Natural killer cell (primary cell): ENCODE measurements around the gene SLC46A1. TPM values are rescaled to one million over a fixed set of nuclear protein-coding genes. Genes with fewer than 3 reads are reported as not detected.
A peak's percentile ranks its signal among the peaks of the same experiment; 100 is the strongest.

Experiments
- ATAC-seq, 3 donors: fragments of 150-1000 bp in 2 of 3; fragments of 200-7000 bp in 1 of 3; cut with Tn5 transposase; 1 replicate in 1 of 3; 2 replicates in 2 of 3; pipeline ENCODE4 v1.10.0; 2021; ENCODE audit warnings: mild to moderate bottlenecking in 2 of 3, moderate library complexity in 2 of 3
- DNase-seq, 2 donors: peaks; one replicate each; pipeline versions ENCODE4 v3.0.0 to v3.0.0-alpha.2; 2013 to 2021; ENCODE audit warnings: mixed read lengths in 1 of 2
- H3K27ac ChIP-seq: one replicate; pipeline ENCODE4 v1.5.1; 2013; ENCODE audit warnings: mild to moderate bottlenecking, low read length
- H3K27me3 ChIP-seq: one replicate; pipeline ENCODE4 v1.6.1; 2013; ENCODE audit warnings: low read length; ENCODE audit not compliant: control insufficient read depth, insufficient read depth
- H3K36me3 ChIP-seq: one replicate; pipeline ENCODE4 v1.6.1; 2013; ENCODE audit warnings: low read length; ENCODE audit not compliant: control insufficient read depth, insufficient read depth
- H3K4me1 ChIP-seq: one replicate; pipeline ENCODE4 v1.6.1; 2013; ENCODE audit warnings: low read length; ENCODE audit not compliant: control insufficient read depth, insufficient read depth
- H3K4me3 ChIP-seq: one replicate; pipeline ENCODE4 v1.5.1; 2013; ENCODE audit warnings: low read length
- H3K9me3 ChIP-seq: one replicate; pipeline ENCODE4 v1.6.1; 2013; ENCODE audit warnings: low read length; ENCODE audit not compliant: control insufficient read depth, insufficient read depth
- H3K27ac Mint-ChIP-seq, 2 donors: one replicate each; pipeline ENCODE4 v1.8.0; 2022; ENCODE audit warnings: mild to moderate bottlenecking in 2 of 2, mixed read lengths in 2 of 2, moderate library complexity in 1 of 2
- H3K27me3 Mint-ChIP-seq, 2 donors: one replicate each; pipeline ENCODE4 v1.8.0; 2022; ENCODE audit warnings: low read depth in 2 of 2, mixed read lengths in 2 of 2
- H3K36me3 Mint-ChIP-seq: one replicate; pipeline ENCODE4 v1.8.0; 2022; ENCODE audit warnings: mixed read lengths
- H3K4me1 Mint-ChIP-seq, 2 donors: one replicate each; pipeline ENCODE4 v1.8.0; 2022; ENCODE audit warnings: mixed read lengths in 2 of 2
- H3K4me3 Mint-ChIP-seq: one replicate; pipeline ENCODE4 v1.8.0; 2022; ENCODE audit warnings: mild to moderate bottlenecking, moderate library complexity, mixed read lengths
- H3K9me3 Mint-ChIP-seq, 2 donors: one replicate each; pipeline ENCODE4 v1.8.0; 2022; ENCODE audit warnings: mixed read lengths in 2 of 2
- WGBS: methylation state at CpG from one replicate; pipeline ENCODE4 v1.1.7; 2013; ENCODE audit warnings: missing lambda C conversion rate; ENCODE audit not compliant: insufficient coverage; 5-methylcytosine and 5-hydroxymethylcytosine counted together
- intact Hi-C: fragments of 100-400 bp; cut with micrococcal nuclease; formaldehyde crosslinking; loops from one replicate; pipeline ENCODE4 v1.14.2; 2022
- total RNA-seq, 4 donors: library from RNA; stranded (reverse); fragments of 120-200 nt in 1 of 4; gene quantifications; one replicate each; pipeline versions ENCODE4 v1.2.3 to v1.2.4, GENCODE V29; 2013 to 2022
- TF ChIP-seq, protein P1 (sequence below): fragments of 200-600 bp; IDR thresholded peaks from one replicate; pipeline ENCODE4 v1.8.0; 2022; ENCODE audit warnings: antibody characterized with exemption

SLC46A1 gene
- total RNA-seq, 3 donors from 2014 or later (not counting 1 experiment from before 2014, with no cell fraction given): 0.54 to 0.84 (median 0.55) TPM

DNA sequence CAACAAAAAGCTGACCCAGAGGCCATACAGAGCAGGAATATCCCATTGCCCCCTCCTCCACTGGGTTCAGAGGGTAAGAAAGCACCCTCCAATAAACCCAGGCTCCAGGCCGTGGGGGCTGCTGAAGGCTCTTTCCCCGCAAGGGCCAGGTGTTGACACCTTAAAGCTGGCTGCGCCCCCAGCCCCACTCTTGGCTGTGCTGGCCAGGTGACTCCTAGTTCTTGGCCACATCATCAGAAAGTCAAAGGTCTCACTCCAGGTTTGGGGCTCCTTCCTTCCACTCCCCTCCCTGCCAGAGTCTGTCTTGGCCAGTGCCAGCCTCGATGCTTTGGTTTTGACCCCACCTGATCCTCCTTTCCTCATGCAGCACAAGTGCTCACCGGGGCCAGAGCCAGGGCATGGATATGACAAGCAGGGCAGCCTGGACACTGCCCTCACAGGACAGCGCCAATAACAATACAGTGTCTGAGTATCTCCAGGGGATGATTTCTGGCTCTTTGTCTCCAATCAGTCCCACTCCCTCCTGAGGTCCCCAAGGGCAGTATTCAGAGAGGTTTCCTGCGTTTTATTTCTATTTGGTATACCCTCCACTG lies 8.2 kb downstream of the SLC46A1 start:
- peak overlapping the region in 1 of 2 donors; percentile 33 for H3K27ac Mint-ChIP-seq
- H3K27me3 ChIP-seq: no peaks in the 10 kb centered on the region
- intact Hi-C loops: no loop called here
- H3K27me3 Mint-ChIP-seq: no peaks in the 10 kb centered on the region
- H3K9me3 ChIP-seq: no peaks in the 10 kb centered on the region
- no peaks in the 10 kb centered on the region for H3K9me3 Mint-ChIP-seq
- TF ChIP-seq, protein P1, sequence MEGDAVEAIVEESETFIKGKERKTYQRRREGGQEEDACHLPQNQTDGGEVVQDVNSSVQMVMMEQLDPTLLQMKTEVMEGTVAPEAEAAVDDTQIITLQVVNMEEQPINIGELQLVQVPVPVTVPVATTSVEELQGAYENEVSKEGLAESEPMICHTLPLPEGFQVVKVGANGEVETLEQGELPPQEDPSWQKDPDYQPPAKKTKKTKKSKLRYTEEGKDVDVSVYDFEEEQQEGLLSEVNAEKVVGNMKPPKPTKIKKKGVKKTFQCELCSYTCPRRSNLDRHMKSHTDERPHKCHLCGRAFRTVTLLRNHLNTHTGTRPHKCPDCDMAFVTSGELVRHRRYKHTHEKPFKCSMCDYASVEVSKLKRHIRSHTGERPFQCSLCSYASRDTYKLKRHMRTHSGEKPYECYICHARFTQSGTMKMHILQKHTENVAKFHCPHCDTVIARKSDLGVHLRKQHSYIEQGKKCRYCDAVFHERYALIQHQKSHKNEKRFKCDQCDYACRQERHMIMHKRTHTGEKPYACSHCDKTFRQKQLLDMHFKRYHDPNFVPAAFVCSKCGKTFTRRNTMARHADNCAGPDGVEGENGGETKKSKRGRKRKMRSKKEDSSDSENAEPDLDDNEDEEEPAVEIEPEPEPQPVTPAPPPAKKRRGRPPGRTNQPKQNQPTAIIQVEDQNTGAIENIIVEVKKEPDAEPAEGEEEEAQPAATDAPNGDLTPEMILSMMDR: no peak
- no peaks in the 10 kb centered on the region for H3K4me1 Mint-ChIP-seq
- no peaks in the 10 kb centered on the region for H3K36me3 Mint-ChIP-seq
- no peak overlapping the region for H3K4me3 Mint-ChIP-seq
- H3K27ac ChIP-seq: no peak overlapping the region
- DNase-seq: no peak
- peaks cover 31% of the 10 kb centered on the region for H3K36me3 ChIP-seq
- H3K4me3 ChIP-seq: no peak overlapping the region
- ATAC-seq: no peak
- H3K4me1 ChIP-seq: no peaks in the 10 kb centered on the region
- WGBS: 92% methylated on average over 7 of the region's 7 CpGs

DNA sequence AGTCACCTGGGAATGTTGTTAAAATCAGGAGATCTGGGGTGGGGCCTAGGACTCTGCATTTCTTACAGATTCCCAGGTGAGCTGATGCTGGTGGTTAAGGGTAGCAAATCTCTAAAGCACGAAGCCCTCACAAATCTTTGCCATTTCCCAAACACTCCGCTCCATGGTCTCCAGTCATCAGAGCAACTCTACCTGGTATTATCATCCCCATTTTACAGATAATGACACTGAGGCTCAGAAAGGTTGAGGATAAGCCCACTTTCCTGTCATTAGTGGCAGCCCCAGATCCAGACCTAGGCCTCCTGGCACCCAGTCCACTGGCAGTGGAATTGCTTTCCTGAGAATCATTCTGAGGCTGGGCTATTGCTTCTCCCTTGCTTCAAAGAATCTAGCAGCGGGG lies 8.7 kb downstream of the SLC46A1 start:
- WGBS: 97% methylated on average over 3 of the region's 3 CpGs
- H3K27ac ChIP-seq: no peak overlapping the region

DNA sequence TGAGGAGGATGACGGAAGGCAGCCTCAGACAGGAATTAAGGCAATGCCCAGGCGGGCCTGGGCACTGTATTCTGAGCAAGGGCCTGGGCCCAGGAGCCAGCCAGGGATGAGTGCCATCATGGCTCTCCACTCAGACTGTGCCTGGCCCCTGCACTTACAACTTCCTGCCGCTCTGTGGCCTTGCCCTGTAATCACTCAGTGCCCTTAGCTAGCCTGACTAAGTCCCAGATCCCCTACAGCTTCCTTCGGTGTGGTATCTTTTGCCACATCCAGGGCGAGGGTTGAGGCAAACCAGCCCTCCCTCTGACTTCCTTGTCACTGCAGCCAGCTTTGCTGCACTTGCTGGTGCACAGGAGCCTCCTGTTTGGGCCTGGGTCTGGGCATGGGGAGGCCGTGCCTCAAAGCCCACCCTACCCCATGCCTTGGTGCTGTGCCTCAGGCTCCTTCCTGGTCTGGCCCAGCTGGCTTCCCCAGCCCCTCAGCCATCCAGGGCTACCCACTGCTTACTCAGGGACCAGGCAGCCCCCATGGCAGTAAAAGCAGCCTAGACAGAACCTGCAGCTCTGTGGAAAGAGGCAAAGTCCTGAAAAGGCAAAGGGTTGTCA lies 9.3 kb downstream of the SLC46A1 start:
- H3K4me1 Mint-ChIP-seq: no peaks in the 10 kb centered on the region
- H3K27me3 Mint-ChIP-seq: no peaks in the 10 kb centered on the region
- DNase-seq (no peak), ATAC-seq (no peak)
- Histone ChIP-seq H3K4me3 (no peak overlapping the region), H3K36me3 (peaks cover 36% of the 10 kb centered on the region), H3K27ac (no peak overlapping the region), H3K9me3 (no peaks in the 10 kb centered on the region), H3K27me3 (no peaks in the 10 kb centered on the region), H3K4me1 (no peaks in the 10 kb centered on the region)
- WGBS: 78% methylated on average over 6 of the region's 6 CpGs
- H3K4me3 Mint-ChIP-seq: no peak overlapping the region
- H3K27ac Mint-ChIP-seq: no peak overlapping the region
- no peaks in the 10 kb centered on the region for H3K9me3 Mint-ChIP-seq
- no peaks in the 10 kb centered on the region for H3K36me3 Mint-ChIP-seq
- TF ChIP-seq, protein P1: no peak
- intact Hi-C loops: no loop called here

More for the DNA sequence above, 8.7 kb downstream of the SLC46A1 start:
- intact Hi-C loops: no loop called here
- Mint-ChIP-seq H3K9me3 (no peaks in the 10 kb centered on the region), H3K27me3 (no peaks in the 10 kb centered on the region), H3K4me3 (no peak overlapping the region), H3K27ac (peak overlapping the region in 1 of 2 donors; percentile 33), H3K36me3 (no peaks in the 10 kb centered on the region), H3K4me1 (no peaks in the 10 kb centered on the region)
- no peaks in the 10 kb centered on the region for H3K9me3 ChIP-seq
- DNase-seq (no peak), ATAC-seq (no peak)
- H3K36me3 ChIP-seq: peaks cover 36% of the 10 kb centered on the region
- TF ChIP-seq, protein P1: no peak
- H3K27me3 ChIP-seq: no peaks in the 10 kb centered on the region
- no peak overlapping the region for H3K4me3 ChIP-seq
- H3K4me1 ChIP-seq: no peaks in the 10 kb centered on the region

DNA sequence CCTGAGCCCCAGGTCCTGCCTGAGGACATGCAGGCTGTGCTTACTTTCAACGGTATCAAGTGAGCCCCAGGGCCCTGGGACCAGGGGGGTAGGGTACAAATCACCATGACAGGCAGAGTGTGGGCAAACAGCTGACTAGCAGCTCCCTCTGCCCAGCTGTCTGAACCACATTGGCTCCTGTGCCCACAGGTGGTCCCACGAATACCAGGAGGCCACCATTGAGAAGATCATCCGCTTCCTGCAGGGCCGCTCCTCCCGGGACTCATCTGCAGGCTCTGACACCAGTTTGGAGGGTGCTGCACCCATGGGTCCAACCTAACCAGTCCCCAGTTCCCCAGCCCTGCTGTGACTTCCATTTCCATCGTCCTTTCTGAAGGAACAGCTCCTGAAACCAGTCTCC lies 10.0 kb downstream of the SLC46A1 start:
- intact Hi-C loops: no loop called here
- H3K27ac Mint-ChIP-seq: no peak overlapping the region
- no peaks in the 10 kb centered on the region for H3K27me3 Mint-ChIP-seq
- Histone ChIP-seq H3K36me3 (peaks cover 41% of the 10 kb centered on the region), H3K9me3 (no peaks in the 10 kb centered on the region), H3K4me3 (no peak overlapping the region), H3K27ac (no peak overlapping the region), H3K27me3 (no peaks in the 10 kb centered on the region), H3K4me1 (no peaks in the 10 kb centered on the region)
- peaks cover 4% of the 10 kb centered on the region for H3K36me3 Mint-ChIP-seq
- no peaks in the 10 kb centered on the region for H3K4me1 Mint-ChIP-seq
- 90% methylated on average over 6 of the region's 6 CpGs for WGBS
- no peak for ATAC-seq
- TF ChIP-seq, protein P1: no peak
- H3K4me3 Mint-ChIP-seq: no peak overlapping the region
- H3K9me3 Mint-ChIP-seq: no peaks in the 10 kb centered on the region
- DNase-seq: no peak
